Body of pancreas (tissue), 4 donors: ENCODE measurements around the gene SEC31A. TPM values are rescaled to one million over a fixed set of nuclear protein-coding genes. Genes with fewer than 3 reads are reported as not detected.
"Not testable (repeated sequence)": the region's sequence is repeated elsewhere in the genome, so short reads cannot be mapped to it uniquely, and the experiment has no call there.

ENCODE experiments used
- ATAC-seq: fragments of 150-250 bp; one replicate; pipeline ENCODE4 v1.9.1; 2016
- DNase-seq, 4 donors: peaks; one replicate each; pipeline ENCODE4 v3.0.0-alpha.2; 2019
- H3K27ac ChIP-seq, 4 donors: fragments of 200-600 bp; sonication (generic); 1 replicate in 3 of 4; 2 replicates in 1 of 4; pipeline versions ENCODE4 v1.5.1 to v1.6.1; 2016 to 2019; ENCODE audit warnings: mild to moderate bottlenecking in 1 of 4, mixed read lengths in 1 of 4, moderate library complexity in 1 of 4
- H3K27me3 ChIP-seq, 2 donors: fragments of 200-600 bp; sonication (generic); one replicate each; pipeline ENCODE4 v1.6.0; 2016; ENCODE audit warnings: mild to moderate bottlenecking in 1 of 2
- H3K36me3 ChIP-seq, 2 donors: fragments of 200-600 bp; sonication (generic); replicated peaks in 1 of 2; 2 replicates each; pipeline ENCODE4 v1.5.1; 2016; ENCODE audit warnings: low read depth in 2 of 2; ENCODE audit not compliant: insufficient read depth in 1 of 2
- H3K4me1 ChIP-seq: fragments of 200-600 bp; sonication (generic); one replicate; pipeline ENCODE4 v1.6.0; 2016
- H3K4me3 ChIP-seq, 2 donors: fragments of 200-600 bp; sonication (generic); 1 replicate in 1 of 2; 2 replicates in 1 of 2; pipeline ENCODE4 v1.5.1; 2016 to 2019
- H3K9me3 ChIP-seq, 3 donors: fragments of 200-600 bp; sonication (generic); 1 replicate in 2 of 3; 2 replicates in 1 of 3; pipeline ENCODE4 v1.5.1; 2016
- POLR2A ChIP-seq, 3 donors: fragments of 450-650 bp; IDR thresholded peaks; one replicate each; pipeline ENCODE4 v1.6.1; 2016; ENCODE audit warnings: antibody characterized with exemption in 3 of 3, mild to moderate bottlenecking in 2 of 3
- WGBS, 2 donors: methylation state at CpG; one replicate each; pipeline ENCODE4 v1.1.5; 2017; 5-methylcytosine and 5-hydroxymethylcytosine counted together
- intact Hi-C: fragments of 100-400 bp; cut with DNase I; formaldehyde crosslinking; loops from one replicate; pipeline ENCODE4 v1.15.1; 2023
- total RNA-seq, 2 donors: library from RNA; depleted of rRNA; stranded (reverse); fragments of >200 nt; gene quantifications; one replicate each; pipeline ENCODE4 v1.1.0, GENCODE V29; 2016
- TF ChIP-seq, protein P1 (sequence below), 7 experiments: fragments of 450-650 bp in 4 of 7; fragments of 200-600 bp in 3 of 7; sonication (generic) in 3 of 7; IDR thresholded peaks; one replicate each; pipeline ENCODE4 v1.5.1; 2016 to 2019; ENCODE audit warnings: antibody characterized with exemption in 7 of 7

The SEC31A gene
- total RNA-seq, 2 donors from 2014 or later: 215 to 245 TPM

GRCh38 chr4:82825425-82825824, 65.5 kb downstream of the SEC31A start:
- no peaks in the 10 kb centered on the region for H3K27me3 ChIP-seq
- H3K9me3 ChIP-seq: no peaks in the 10 kb centered on the region
- TF ChIP-seq, protein P1, sequence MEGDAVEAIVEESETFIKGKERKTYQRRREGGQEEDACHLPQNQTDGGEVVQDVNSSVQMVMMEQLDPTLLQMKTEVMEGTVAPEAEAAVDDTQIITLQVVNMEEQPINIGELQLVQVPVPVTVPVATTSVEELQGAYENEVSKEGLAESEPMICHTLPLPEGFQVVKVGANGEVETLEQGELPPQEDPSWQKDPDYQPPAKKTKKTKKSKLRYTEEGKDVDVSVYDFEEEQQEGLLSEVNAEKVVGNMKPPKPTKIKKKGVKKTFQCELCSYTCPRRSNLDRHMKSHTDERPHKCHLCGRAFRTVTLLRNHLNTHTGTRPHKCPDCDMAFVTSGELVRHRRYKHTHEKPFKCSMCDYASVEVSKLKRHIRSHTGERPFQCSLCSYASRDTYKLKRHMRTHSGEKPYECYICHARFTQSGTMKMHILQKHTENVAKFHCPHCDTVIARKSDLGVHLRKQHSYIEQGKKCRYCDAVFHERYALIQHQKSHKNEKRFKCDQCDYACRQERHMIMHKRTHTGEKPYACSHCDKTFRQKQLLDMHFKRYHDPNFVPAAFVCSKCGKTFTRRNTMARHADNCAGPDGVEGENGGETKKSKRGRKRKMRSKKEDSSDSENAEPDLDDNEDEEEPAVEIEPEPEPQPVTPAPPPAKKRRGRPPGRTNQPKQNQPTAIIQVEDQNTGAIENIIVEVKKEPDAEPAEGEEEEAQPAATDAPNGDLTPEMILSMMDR (IDR thresholded peaks at IDR 0.05): no peak
- no peak for TF ChIP-seq POLR2A (IDR thresholded peaks at IDR 0.05)
- no peak overlapping the region for H3K27ac ChIP-seq
- no peak for ATAC-seq
- H3K36me3 ChIP-seq: peaks cover 11 to 57% of the 10 kb centered on the region in 2 donors
- H3K4me3 ChIP-seq: no peak overlapping the region
- 66 to 79% methylated on average over 3 of the region's 3 CpGs for WGBS, 2 donors
- intact Hi-C loops: loop anchor here (10.0 kb wide), 1 partner anchor 49 kb away; no protein-coding TSS in a partner anchor
- H3K4me1 ChIP-seq: no peaks in the 10 kb centered on the region
- DNase-seq: no peak

GRCh38 chr4:82823062-82823461, 67.9 kb downstream of the SEC31A start:
- Histone ChIP-seq H3K27me3 (no peaks in the 10 kb centered on the region), H3K36me3 (peaks cover 23 to 69% of the 10 kb centered on the region in 2 donors), H3K4me1 (no peaks in the 10 kb centered on the region), H3K4me3 (no peak overlapping the region), H3K27ac (no peak overlapping the region), H3K9me3 (no peaks in the 10 kb centered on the region)
- DNase-seq (no peak), ATAC-seq (no peak)
- no peak for TF ChIP-seq POLR2A (IDR thresholded peaks at IDR 0.05)
- TF ChIP-seq, protein P1 (IDR thresholded peaks at IDR 0.05): no peak
- WGBS, 2 donors: 89 to 93% methylated on average over 5 of the region's 5 CpGs
- intact Hi-C loops: loop anchor here (10.0 kb wide), 1 partner anchor 52 kb away; no protein-coding TSS in a partner anchor

DNA sequence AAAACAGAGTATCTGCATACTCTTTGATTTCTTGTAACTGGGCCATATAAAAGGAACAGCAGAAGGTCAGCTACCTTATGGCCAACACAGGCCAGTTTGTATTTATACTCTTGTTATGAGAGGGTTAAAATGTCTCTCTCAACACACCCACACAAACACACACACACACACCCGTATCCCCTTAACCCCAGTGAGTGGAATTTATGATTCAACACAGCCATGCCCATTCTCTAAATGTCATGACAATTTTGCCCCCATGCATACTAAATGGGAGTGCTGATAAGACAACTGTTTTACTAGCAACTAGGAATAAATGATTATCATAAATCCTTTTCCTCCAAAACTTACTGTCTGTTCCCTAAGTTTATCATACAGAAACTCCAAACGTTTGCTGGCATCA, 70.3 kb downstream of the SEC31A start:
- Histone ChIP-seq H3K27me3 (no peaks in the 10 kb centered on the region), H3K4me1 (no peaks in the 10 kb centered on the region), H3K9me3 (no peaks in the 10 kb centered on the region), H3K27ac (no peak overlapping the region), H3K36me3 (peaks cover 23 to 52% of the 10 kb centered on the region in 2 donors), H3K4me3 (no peak overlapping the region)
- WGBS, 2 donors: 29 to 31% methylated on average over 2 of the region's 2 CpGs
- ATAC-seq (no peak), DNase-seq (no peak)
- TF ChIP-seq, protein P1 (IDR thresholded peaks at IDR 0.05): no peak
- TF ChIP-seq POLR2A (IDR thresholded peaks at IDR 0.05): no peak
- intact Hi-C loops: loop anchor here (10.0 kb wide), 1 partner anchor 54 kb away; no protein-coding TSS in a partner anchor

DNA sequence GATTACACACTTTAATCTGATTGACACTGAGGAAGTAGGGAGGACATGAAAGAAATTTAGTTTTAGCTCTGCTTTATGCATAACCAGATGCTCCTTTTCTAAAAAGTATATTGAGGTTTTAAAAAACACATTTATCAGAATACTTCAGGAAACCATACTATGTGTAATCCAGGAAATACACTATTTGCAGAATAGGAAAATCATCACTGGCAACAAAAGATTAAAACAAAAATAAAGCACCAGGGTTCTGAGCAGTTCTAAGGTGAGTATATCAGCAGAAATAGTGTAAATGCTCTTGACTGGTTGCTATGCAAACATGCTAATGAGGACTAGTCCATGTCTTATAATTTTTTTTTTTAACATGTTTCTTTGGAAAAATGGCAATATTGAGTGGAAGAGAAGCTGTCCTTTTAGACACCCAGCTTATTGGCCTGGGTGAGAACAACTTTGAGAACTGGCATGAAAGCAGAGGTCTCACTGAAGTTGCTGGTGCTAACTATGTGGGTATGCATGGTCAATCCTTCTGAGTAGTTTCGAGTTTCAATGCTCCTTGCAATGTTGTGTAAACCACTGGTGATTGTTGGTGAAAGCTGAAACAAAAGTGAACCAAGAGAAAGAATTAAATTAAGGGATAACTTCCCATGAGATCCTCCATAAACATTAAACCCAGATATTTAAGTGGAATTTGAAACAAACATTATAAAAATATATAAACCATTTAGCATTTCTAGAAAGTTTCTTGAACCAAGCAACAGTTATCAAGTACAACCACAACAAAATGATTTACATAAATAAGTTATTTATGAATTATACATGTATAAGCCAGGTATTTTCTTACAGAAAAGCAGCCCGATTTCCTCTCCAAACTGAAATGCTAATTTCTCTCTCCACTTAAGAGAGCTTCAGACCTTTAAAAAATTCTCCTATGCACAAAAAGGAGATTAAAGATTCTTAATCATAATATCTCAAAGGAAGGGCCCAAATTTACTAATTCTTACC, 72.0 kb downstream of the SEC31A start:
- Histone ChIP-seq H3K27me3 (no peaks in the 10 kb centered on the region), H3K36me3 (peaks cover 23 to 40% of the 10 kb centered on the region in 2 donors), H3K4me3 (no peak overlapping the region), H3K4me1 (no peaks in the 10 kb centered on the region), H3K27ac (no peak overlapping the region), H3K9me3 (no peaks in the 10 kb centered on the region)
- TF ChIP-seq, protein P1 (IDR thresholded peaks at IDR 0.05): no peak
- no peak for TF ChIP-seq POLR2A (IDR thresholded peaks at IDR 0.05)
- intact Hi-C loops: no loop called here
- 86 to 89% methylated on average over 2 of the region's 2 CpGs for WGBS, 2 donors
- DNase-seq (no peak), ATAC-seq (no peak)

GRCh38 chr4:82816874-82817273, 74.1 kb downstream of the SEC31A start:
- H3K27me3 ChIP-seq, H3K9me3 ChIP-seq, ATAC-seq, H3K27ac ChIP-seq, intact Hi-C loops, H3K4me3 ChIP-seq, DNase-seq: not testable (repeated sequence)
- WGBS, 2 donors: 95 to 100% methylated on average over 6 of the region's 6 CpGs
- H3K36me3 ChIP-seq: peaks cover 16 to 25% of the 10 kb centered on the region in 2 donors
- peaks cover 10% of the 10 kb centered on the region for H3K4me1 ChIP-seq
